NCI-H2081 treated with DMSO at 0.1 percent for 48 hours (cell line): ENCODE measurements around the gene SH3TC2.

Source experiments
- DNase-seq: peaks from one replicate; lab custom pipeline; 2025; lab: John Stamatoyannopoulos, UW

The SH3TC2 gene

GRCh38 chr5:148998174-148998797 is 64.6 kb downstream of the SH3TC2 start:
- DNase-seq: no peak

GRCh38 chr5:148996270-148996669 is 66.6 kb downstream of the SH3TC2 start:
- DNase-seq: no peak

- no peak for DNase-seq
Observed at GRCh38 chr5:148995791-148996190, 67.1 kb downstream of the SH3TC2 start.

GRCh38 chr5:148993283-148993936 is 69.5 kb downstream of the SH3TC2 start:
- no peak for DNase-seq

- DNase-seq: no peak
Observed at GRCh38 chr5:148992265-148992664, 70.6 kb downstream of the SH3TC2 start.

- no peak for DNase-seq
Observed at GRCh38 chr5:148991566-148991965, 71.3 kb downstream of the SH3TC2 start.

- no peak for DNase-seq
Observed at GRCh38 chr5:148990817-148991216, 72.0 kb downstream of the SH3TC2 start.

GRCh38 chr5:148989567-148989966 is 73.3 kb downstream of the SH3TC2 start:
- DNase-seq: no peak

- no peak for DNase-seq
Observed at GRCh38 chr5:148988328-148988727, 74.5 kb downstream of the SH3TC2 start.

- no peak for DNase-seq
Observed at GRCh38 chr5:148986636-148987035, 76.2 kb downstream of the SH3TC2 start.

- no peak for DNase-seq
Observed at GRCh38 chr5:148984345-148984744, 78.5 kb downstream of the SH3TC2 start.

- DNase-seq: no peak
Observed at GRCh38 chr5:148981353-148981752, 81.5 kb downstream of the SH3TC2 start.

GRCh38 chr5:148980731-148981130 is 82.1 kb downstream of the SH3TC2 start:
- DNase-seq: no peak

GRCh38 chr5:148979083-148979723 is 83.7 kb downstream of the SH3TC2 start:
- no peak for DNase-seq

GRCh38 chr5:148978370-148979082 is 84.3 kb downstream of the SH3TC2 start:
- DNase-seq: no peak

GRCh38 chr5:148976569-148977381 is 86.1 kb downstream of the SH3TC2 start:
- no peak for DNase-seq

- DNase-seq: no peak
Observed at GRCh38 chr5:148974642-148975327, 88.1 kb downstream of the SH3TC2 start.

- no peak for DNase-seq
Observed at GRCh38 chr5:148973455-148973854, 89.4 kb downstream of the SH3TC2 start.

- no peak for DNase-seq
Observed at GRCh38 chr5:148972974-148973374, 89.9 kb downstream of the SH3TC2 start.

- no peak for DNase-seq
Observed at GRCh38 chr5:148972396-148972795, 90.5 kb downstream of the SH3TC2 start.

- no peak for DNase-seq
Observed at GRCh38 chr5:148970876-148971275, 92.0 kb downstream of the SH3TC2 start.
